ENCODE data around the gene RAET1G.

DNA sequence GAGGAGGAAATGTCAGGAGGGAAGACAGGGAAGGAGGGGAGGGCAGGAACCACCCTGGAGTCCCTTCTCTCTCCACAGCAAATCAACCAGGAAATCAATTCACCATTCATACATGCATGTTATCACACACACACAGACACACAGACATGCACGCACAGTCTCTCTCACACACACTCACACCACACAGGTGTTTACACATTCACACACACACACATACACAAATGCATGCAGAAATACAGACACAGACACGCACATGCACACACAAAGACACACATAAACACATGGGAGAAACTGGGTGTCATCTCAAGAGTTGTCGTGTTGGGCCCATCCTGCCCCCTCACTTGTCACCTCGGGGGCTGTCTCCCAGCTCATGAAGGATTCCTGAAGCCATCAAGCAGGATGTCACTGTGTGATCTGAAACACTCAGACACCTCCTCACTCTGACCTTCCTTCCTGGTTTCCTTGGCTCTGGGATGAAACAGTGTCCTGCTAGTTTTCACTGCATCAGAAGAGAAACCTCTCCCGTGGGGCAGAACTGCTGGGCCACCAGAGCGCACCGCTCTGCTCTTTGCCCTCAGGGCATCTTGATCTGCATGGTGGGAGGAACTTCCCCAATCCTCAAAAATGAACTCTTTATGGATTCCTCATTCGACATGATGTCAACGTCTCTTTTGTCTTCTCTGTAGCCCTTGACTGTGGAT is 9.2 kb downstream of the RAET1G start:
- no peak for TF ChIP-seq POLR2AphosphoS5 (IDR thresholded peaks at IDR 0.05; ENCODE audit: low read depth, low read length)
- TF ChIP-seq TAF1 (IDR thresholded peaks at IDR 0.05; ENCODE audit: borderline replicate concordance, insufficient read depth, low read length) = no peak
- TF ChIP-seq SIN3A (IDR thresholded peaks at IDR 0.05; ENCODE audit: borderline replicate concordance, insufficient read depth, low read length) = no peak
- TF ChIP-seq, protein P1, sequence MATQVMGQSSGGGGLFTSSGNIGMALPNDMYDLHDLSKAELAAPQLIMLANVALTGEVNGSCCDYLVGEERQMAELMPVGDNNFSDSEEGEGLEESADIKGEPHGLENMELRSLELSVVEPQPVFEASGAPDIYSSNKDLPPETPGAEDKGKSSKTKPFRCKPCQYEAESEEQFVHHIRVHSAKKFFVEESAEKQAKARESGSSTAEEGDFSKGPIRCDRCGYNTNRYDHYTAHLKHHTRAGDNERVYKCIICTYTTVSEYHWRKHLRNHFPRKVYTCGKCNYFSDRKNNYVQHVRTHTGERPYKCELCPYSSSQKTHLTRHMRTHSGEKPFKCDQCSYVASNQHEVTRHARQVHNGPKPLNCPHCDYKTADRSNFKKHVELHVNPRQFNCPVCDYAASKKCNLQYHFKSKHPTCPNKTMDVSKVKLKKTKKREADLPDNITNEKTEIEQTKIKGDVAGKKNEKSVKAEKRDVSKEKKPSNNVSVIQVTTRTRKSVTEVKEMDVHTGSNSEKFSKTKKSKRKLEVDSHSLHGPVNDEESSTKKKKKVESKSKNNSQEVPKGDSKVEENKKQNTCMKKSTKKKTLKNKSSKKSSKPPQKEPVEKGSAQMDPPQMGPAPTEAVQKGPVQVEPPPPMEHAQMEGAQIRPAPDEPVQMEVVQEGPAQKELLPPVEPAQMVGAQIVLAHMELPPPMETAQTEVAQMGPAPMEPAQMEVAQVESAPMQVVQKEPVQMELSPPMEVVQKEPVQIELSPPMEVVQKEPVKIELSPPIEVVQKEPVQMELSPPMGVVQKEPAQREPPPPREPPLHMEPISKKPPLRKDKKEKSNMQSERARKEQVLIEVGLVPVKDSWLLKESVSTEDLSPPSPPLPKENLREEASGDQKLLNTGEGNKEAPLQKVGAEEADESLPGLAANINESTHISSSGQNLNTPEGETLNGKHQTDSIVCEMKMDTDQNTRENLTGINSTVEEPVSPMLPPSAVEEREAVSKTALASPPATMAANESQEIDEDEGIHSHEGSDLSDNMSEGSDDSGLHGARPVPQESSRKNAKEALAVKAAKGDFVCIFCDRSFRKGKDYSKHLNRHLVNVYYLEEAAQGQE (IDR thresholded peaks at IDR 0.05; ENCODE audit: insufficient read depth in 1 of 2, low read depth in 2 of 2, low read length in 2 of 2) = no peak
- TF ChIP-seq FOXP2 (optimal IDR thresholded peaks at IDR 0.05; ENCODE audit: borderline replicate concordance, extremely low read depth, extremely low read length, insufficient read depth) = no peak

Data from PFSK-1 (cell line).